Glomerular visceral epithelial cell (primary cell): Measurements from ENCODE around the gene MAGI3.
"Not testable (repeated sequence)": the region's sequence is repeated elsewhere in the genome, so short reads cannot be mapped to it uniquely, and the experiment has no call there.

Experiments used
- DNase-seq: peaks from one replicate; pipeline ENCODE4 v3.0.0-alpha.2; 2016; ENCODE audit errors: extremely low spot score

MAGI3 gene

DNA sequence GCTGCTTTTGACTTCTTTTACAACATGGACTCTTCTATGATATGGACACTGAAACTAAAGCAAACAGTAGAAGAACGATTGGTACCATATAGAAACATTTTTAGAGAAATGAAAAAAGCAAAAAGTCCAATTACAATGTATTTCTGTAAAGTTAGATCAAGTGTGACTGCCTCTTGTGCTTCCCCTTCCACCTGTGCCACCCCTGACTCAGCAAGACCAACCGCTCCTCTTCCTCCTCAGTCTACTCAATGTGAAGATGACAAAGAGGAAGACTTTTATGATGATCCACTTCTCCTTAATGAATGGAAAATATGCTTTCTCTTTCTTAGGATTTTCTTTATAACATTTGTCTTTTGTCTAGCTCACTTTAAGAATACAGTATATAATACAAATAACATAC lies 302.0 kb downstream of the MAGI3 start:
- no peak for DNase-seq

DNA sequence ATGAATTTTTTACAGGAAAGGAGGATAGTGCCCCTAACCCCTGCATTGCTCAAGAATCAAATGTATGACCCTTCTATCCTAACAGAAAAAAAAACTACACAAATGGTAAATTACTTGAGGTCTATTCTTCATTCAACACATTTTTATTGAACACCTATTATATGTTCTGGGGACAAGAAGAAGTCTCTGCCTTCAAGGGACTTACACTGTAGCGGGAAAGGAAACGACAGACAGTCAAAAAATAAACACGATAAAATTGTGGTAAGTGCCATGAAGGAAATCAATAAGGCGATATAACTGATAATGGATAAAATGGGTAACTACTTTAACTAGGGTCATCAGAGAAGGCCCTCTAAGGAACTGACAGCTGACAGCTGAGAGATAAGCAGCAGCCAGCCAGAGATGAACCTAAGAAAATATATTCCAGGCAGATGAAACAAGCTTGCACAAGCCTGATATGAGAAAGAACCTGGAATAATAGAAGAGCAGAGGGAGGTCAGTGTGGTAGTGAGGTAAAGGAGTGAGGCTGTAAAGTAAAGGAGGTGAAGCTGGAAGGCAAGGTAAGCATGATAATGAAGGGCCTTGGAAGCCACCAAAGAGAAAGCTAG lies 302.6 kb downstream of the MAGI3 start:
- no peak for DNase-seq

DNA sequence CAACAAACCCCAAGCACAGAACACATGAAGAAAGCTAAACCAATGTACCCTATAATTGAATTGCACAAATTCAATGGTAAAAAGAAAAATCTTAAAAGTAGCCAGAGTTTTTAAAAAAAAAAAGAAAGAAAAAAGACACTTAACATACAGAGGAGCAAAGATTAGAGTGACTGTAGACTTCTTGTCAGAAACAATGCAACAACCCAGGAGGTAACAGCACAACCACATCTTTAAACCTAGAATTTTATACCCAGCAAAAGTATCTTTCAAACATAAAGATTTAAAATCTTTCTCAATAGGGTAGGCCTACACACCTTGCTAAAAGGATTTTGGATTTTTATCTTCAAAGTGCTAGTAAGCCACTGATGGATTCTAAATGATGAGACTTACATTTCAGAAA lies 304.6 kb downstream of the MAGI3 start:
- DNase-seq: no peak

DNA sequence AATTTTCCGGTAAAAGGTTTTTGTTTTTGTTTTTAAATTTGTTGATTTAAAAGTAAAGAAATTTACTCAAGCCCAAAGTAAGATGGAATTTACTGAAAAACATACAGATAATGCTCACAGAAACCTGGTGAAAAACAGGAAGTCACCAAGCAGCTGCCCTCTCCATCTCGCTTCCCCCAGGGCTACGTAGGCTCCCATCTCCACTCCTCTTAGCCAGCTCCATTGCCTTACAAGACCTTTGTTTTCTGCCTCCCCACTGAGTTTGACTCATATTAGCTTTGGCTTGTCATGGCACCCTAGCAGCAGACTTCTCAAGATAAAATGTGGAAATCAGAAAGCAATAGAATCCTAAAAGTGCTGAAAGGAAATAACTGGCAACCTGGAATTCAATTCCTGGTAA lies 311.1 kb downstream of the MAGI3 start:
- no peak for DNase-seq

DNA sequence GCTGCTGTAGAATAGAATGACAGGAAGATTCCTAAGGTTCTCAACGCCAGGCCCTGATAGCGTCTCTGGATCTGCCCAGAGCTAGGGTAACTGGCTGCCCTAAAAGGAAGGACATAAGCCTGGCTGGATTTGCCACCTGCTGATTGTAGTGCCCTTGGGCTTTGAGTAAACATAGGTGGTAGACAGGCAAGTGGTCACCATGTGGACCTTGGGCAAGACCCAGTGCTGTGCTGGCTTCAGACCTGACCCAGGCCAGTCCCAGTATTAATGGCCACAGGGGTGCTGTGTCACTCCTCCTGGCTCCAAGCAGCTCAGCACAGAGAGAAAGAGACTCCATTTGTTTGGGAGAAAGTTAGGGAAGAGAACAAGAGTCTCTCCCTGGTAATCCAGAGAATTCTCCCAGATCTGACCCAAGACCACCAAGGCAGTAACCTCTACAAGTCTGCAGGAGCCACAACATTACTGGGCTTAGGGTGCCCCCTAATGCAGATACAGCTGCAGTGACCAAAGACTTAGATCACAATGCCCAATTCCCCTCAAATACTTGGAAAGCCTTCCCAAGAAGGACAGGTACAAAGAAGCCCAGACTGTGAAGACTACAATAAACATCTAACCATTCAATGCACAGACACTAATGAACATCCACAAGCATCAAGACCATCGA lies 324.4 kb downstream of the MAGI3 start:
- DNase-seq: no peak

DNA sequence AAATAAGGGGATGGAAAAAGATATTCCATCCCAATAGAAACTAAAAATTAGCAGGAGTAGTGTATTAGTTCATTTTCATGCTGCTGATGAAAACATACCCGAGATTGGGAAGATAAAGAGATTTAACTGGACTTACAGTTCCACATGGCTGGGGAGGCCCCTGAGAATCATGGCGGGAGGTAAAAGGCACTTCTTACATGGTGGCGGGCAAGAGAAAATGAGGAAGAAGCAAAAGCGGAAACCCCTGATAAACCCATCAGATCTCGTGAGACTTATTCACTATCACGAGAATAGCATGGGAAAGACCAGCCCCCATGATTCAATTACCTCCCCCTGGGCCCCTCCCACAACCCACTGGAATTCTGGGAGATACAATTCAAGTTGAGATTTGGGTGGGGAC lies 327.2 kb downstream of the MAGI3 start:
- not testable (repeated sequence) for DNase-seq

DNA sequence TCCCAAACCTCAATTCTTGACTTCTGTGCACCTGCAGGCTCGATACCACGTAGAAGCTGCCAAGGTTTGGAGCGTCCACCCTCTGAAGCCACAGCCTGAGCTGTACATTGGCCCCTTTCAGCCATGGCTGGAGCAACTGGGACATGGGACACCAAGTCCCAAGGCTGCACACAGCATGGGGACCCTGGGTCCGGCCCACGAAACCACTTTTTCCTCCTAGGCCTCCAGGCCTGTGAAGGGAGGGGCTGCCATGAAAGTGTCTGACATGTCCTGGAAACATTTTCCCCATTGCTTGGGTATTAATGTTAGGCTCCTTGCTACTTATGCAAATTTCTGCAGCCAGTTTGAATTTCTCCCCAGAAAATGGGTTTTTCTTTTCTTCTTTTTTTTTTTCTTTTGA lies 328.3 kb downstream of the MAGI3 start:
- DNase-seq: not testable (repeated sequence)

DNA sequence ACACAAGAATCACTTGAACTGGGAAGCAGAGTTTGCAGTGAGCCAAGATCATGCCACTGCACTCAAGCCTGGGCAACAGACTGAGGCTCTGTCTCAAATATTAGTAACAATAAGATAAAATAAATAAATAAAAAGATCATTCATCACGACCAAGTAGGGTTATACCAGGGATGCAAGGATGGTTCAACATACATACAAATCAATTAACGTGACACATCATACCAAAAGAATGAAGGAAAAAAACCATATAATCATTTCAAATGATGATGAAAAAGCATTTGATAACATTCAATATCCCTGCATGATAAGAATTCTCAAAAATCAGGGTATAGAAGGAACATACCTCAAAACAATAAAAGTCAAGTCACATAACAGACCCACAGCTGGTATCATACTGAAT lies 330.7 kb downstream of the MAGI3 start:
- DNase-seq: no peak

DNA sequence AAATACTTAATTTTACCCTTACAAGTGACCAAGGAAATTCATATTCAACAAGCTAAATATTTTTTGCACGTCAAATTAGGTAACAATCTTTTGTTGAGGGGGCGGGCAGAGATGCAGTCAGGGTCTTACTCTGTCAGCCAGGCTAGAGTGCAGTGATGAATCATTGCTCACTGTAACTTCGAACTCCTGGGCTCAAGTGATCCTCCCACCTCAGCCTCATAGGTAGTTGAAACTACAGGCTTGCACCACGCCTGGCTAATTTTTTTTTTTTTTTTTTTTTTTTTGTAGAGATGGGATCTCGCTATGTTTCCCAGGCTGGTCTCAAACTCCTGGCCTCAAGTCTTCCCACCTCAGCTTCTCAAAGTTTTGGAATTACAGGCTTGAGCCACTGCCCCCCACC lies 342.5 kb downstream of the MAGI3 start:
- DNase-seq: no peak

DNA sequence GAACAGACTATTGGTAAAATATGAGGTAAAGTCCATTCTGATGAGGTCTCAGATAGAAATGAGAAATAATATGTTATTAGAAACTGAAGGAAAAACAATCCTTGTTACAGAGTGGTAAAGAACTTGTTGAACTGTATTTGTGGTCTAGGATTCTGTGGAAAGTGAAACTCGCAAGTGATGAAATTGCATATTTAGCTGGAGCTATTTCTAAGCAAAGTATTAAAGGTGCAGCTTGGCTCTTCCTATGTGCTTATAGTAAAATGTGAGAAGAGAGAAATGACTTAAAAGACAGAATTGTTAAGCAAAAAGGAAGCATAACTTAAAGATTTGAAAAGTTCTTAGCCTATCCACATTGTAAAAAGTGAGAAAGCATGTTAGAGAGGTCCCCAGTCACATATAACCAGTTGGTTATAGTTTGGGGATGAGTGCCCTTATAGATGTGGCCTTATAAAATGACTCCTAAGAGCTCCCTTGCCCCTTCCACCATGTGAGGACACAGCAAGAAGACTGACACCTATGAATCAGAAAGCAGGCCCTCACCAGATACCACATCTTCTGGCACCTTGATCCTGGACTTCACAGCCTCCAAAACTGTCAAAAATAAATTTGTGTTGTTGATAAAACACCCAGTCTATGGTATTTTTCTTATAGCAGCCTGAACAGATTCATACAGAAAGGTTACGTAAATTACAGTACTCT lies 344.2 kb downstream of the MAGI3 start:
- no peak for DNase-seq
